NB4 (cell line): ENCODE data around the gene IQCK.

ENCODE experiments used
- POLR2A ChIP-seq: IDR thresholded peaks from 2 replicates; pipeline ENCODE4 v1.6.1; 2011; ENCODE audit warnings: mild to moderate bottlenecking; ENCODE audit not compliant: insufficient read length; ENCODE audit errors: extremely low read depth
- TF ChIP-seq, protein P1 (sequence below): IDR thresholded peaks from one replicate; pipeline ENCODE4 v1.5.1; 2012; ENCODE audit warnings: low read depth, low read length

DNA sequence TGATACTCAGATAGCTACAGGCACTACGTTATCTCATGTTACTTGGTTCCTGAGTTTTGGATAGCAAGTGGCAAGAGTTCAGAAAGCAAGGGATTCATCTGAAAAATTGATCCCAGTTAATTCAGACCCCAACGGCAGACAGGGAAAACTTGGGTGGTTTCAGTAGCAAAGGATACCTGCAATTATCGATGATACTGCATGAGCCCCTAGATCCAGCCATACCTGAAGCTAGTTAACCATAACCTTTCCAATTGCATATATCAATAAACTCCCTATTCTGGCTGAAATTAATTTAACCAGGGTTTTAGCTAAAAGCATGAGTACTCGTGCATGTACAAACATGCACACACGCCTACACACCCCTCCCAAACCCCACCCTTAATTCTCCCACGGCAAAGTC is 4.4 kb upstream of the IQCK start:
- TF ChIP-seq, protein P1, sequence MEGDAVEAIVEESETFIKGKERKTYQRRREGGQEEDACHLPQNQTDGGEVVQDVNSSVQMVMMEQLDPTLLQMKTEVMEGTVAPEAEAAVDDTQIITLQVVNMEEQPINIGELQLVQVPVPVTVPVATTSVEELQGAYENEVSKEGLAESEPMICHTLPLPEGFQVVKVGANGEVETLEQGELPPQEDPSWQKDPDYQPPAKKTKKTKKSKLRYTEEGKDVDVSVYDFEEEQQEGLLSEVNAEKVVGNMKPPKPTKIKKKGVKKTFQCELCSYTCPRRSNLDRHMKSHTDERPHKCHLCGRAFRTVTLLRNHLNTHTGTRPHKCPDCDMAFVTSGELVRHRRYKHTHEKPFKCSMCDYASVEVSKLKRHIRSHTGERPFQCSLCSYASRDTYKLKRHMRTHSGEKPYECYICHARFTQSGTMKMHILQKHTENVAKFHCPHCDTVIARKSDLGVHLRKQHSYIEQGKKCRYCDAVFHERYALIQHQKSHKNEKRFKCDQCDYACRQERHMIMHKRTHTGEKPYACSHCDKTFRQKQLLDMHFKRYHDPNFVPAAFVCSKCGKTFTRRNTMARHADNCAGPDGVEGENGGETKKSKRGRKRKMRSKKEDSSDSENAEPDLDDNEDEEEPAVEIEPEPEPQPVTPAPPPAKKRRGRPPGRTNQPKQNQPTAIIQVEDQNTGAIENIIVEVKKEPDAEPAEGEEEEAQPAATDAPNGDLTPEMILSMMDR: no peak
- TF ChIP-seq POLR2A: no peak
